Smooth muscle cell (in vitro differentiated cells): ENCODE data around the gene EVI5L. TPM values are rescaled to one million over a fixed set of nuclear protein-coding genes. Genes with fewer than 3 reads are reported as not detected.

Source experiments
- DNase-seq: peaks from one replicate; lab custom pipeline; 2025; ENCODE audit not compliant: unreplicated experiment; lab: John Stamatoyannopoulos, UW
- H2AFZ ChIP-seq: fragments of 200-600 bp; sonication (generic); 2 replicates; pipeline ENCODE4 v1.6.0; 2016; ENCODE audit warnings: antibody characterized with exemption, low read depth, mild to moderate bottlenecking
- H3F3A ChIP-seq: fragments of 200-600 bp; sonication (generic); 2 replicates; pipeline ENCODE4 v1.6.0; 2017; ENCODE audit warnings: antibody characterized with exemption, low read depth
- H3K27ac ChIP-seq: fragments of 200-600 bp; sonication (generic); 2 replicates; pipeline ENCODE4 v1.5.1; 2016; ENCODE audit warnings: low read depth, mild to moderate bottlenecking
- H3K27me3 ChIP-seq: fragments of 200-600 bp; sonication (generic); 2 replicates; pipeline ENCODE4 v1.6.1; 2016; ENCODE audit warnings: low read depth, mild to moderate bottlenecking
- H3K36me3 ChIP-seq: fragments of 200-600 bp; sonication (generic); 2 replicates; pipeline ENCODE4 v1.5.1; 2016; ENCODE audit warnings: low read depth
- H3K4me1 ChIP-seq: fragments of 200-600 bp; sonication (generic); 2 replicates; pipeline ENCODE4 v1.5.1; 2016; ENCODE audit warnings: low read depth
- H3K4me2 ChIP-seq: fragments of 200-600 bp; sonication (generic); 2 replicates; pipeline ENCODE4 v1.6.0; 2016; ENCODE audit warnings: mild to moderate bottlenecking
- H3K4me3 ChIP-seq: fragments of 200-600 bp; sonication (generic); 2 replicates; pipeline ENCODE4 v1.5.1; 2016; ENCODE audit warnings: mild to moderate bottlenecking
- H3K79me2 ChIP-seq: fragments of 200-600 bp; sonication (generic); 2 replicates; pipeline ENCODE4 v1.6.0; 2016; ENCODE audit warnings: low read depth, mild to moderate bottlenecking
- H3K9ac ChIP-seq: fragments of 200-600 bp; sonication (generic); 2 replicates; pipeline ENCODE4 v1.6.0; 2016; ENCODE audit warnings: low read depth
- H3K9me3 ChIP-seq: fragments of 200-600 bp; sonication (generic); replicated peaks from 2 replicates; pipeline ENCODE4 v1.5.1; 2016; ENCODE audit warnings: low read depth
- H4K20me1 ChIP-seq: fragments of 200-600 bp; sonication (generic); 2 replicates; pipeline ENCODE4 v1.6.0; 2016; ENCODE audit warnings: low read depth
- WGBS: methylation state at CpG from one replicate; pipeline ENCODE4 v1.1.7; 2016; ENCODE audit warnings: low lambda C conversion rate; 5-methylcytosine and 5-hydroxymethylcytosine counted together
- polyA plus RNA-seq: library from polyadenylated mRNA; unstranded; fragments of >200 nt; fragmentation: Nextera tagmentation; extraction: Ambion mirVana; gene quantifications from 2 replicates; pipeline ENCODE4 v1.2.1, GENCODE V29; 2016
- total RNA-seq: library from RNA; depleted of rRNA; stranded (reverse); fragments of >200 nt; gene quantifications from 2 replicates; pipeline ENCODE4 v1.2.3, GENCODE V29; 2014
- TF ChIP-seq, protein P1 (sequence below): fragments of 200-600 bp; sonication (generic); IDR thresholded peaks from 2 replicates; pipeline ENCODE4 v1.5.1; 2017; ENCODE audit warnings: borderline replicate concordance, mild to moderate bottlenecking, antibody characterized with exemption; ENCODE audit not compliant: insufficient read depth, poor library complexity, severe bottlenecking

The EVI5L gene
- total and polyA plus RNA-seq, 2 experiments from 2014 or later: 8.8 to 21.2 TPM

DNA sequence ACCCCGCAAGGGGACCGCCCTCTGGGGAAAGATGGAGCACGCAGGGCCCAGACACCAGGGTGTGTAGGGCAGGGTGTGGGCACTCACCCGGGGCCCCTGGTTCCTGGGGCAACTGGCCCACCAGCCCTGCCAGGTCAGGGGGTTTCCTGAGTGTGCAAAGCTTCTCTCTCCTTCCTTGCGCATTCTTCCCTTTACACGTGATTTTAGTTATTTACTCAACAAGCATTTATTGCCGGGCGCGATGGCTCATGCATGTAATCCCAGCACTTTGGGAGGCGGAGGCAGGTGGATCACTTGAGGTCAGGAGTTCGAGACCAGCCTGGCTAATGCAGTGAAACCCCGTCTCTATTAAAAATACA is 23.7 kb downstream of the EVI5L start:
- DNase-seq: no peak
- Histone ChIP-seq H3K27ac (no peak overlapping the region), H3K4me3 (no peak overlapping the region), H4K20me1 (peaks cover 9% of the 10 kb centered on the region), H3K36me3 (no peaks in the 10 kb centered on the region), H3K4me2 (no peak overlapping the region), H3K9me3 (no peaks in the 10 kb centered on the region), H2AFZ (no peak overlapping the region), H3K9ac (no peak overlapping the region), H3K4me1 (peaks cover 10% of the 10 kb centered on the region), H3K27me3 (no peaks in the 10 kb centered on the region), H3K79me2 (no peaks in the 10 kb centered on the region), H3F3A (no peaks in the 10 kb centered on the region)
- WGBS: 68% methylated on average over 12 of the region's 12 CpGs
- TF ChIP-seq, protein P1, sequence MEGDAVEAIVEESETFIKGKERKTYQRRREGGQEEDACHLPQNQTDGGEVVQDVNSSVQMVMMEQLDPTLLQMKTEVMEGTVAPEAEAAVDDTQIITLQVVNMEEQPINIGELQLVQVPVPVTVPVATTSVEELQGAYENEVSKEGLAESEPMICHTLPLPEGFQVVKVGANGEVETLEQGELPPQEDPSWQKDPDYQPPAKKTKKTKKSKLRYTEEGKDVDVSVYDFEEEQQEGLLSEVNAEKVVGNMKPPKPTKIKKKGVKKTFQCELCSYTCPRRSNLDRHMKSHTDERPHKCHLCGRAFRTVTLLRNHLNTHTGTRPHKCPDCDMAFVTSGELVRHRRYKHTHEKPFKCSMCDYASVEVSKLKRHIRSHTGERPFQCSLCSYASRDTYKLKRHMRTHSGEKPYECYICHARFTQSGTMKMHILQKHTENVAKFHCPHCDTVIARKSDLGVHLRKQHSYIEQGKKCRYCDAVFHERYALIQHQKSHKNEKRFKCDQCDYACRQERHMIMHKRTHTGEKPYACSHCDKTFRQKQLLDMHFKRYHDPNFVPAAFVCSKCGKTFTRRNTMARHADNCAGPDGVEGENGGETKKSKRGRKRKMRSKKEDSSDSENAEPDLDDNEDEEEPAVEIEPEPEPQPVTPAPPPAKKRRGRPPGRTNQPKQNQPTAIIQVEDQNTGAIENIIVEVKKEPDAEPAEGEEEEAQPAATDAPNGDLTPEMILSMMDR: no peak

DNA sequence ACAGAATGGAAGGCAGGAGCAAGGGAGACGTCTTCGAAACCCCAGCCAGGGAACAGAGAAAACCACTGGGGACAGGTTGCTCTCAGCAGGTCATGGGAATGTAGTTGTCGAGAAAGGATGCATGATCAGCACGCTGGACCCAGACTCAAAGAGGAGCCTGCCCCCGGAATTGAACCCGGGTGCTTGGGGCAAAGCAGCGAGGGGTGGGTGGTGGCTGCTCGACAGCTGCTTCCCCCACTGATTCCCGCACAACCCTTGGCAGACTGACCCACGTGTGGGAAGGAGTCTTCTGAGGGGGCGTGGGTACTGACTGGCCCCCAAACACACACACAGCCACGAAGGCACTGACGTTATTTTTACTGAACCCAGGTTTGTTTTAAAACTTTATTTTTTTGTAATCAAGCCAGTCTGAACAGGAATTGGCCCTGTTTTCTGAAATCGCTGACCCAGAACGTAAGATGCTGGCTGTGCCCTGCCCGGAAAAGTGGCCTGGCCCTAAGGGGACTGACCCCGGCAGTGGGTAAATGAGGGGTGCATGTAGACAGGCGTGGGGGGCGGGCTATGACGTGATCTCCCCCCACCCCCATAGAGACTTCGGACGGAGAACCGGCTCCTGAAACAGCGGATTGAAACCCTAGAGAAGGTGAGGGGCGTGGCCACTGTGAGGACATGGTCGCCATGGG is 25.5 kb downstream of the EVI5L start:
- peaks cover 3% of the 10 kb centered on the region for H3K27me3 ChIP-seq
- no peak overlapping the region for H3K27ac ChIP-seq
- no peaks in the 10 kb centered on the region for H4K20me1 ChIP-seq
- H3K4me3 ChIP-seq: no peak overlapping the region
- DNase-seq: no peak
- H3K9me3 ChIP-seq: no peaks in the 10 kb centered on the region
- H3K4me1 ChIP-seq: peaks cover 10% of the 10 kb centered on the region
- H3K79me2 ChIP-seq: no peaks in the 10 kb centered on the region
- TF ChIP-seq, protein P1: no peak
- H3K4me2 ChIP-seq: no peak overlapping the region
- no peak overlapping the region for H3K9ac ChIP-seq
- WGBS: 87% methylated on average over 25 of the region's 26 CpGs
- H3K36me3 ChIP-seq: no peaks in the 10 kb centered on the region
- H3F3A ChIP-seq: no peaks in the 10 kb centered on the region
- no peak overlapping the region for H2AFZ ChIP-seq

DNA sequence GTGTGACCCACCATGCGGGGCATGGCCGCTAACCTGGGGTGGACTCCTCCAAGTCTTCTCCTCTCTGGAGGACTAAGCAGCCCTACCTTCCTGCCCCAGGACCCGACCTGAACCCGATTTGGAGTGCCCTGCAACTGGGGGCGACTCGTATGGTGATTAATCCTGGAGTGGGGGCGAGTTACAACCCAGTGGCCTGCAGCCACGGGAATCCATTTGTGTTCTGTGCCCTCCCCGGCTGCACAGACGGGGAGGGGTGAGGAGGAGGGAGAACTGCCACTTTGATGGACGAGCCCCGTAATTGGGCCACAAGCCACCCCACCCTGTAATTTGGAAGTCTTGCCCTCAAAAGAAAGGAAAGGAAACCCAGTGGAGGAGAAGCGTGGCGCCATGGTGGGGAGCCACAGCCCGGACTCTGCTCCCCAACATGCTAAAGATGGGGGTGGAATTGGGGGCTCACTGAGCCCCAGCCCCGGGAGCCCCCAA is 26.1 kb downstream of the EVI5L start:
- H3K9me3 ChIP-seq: no peaks in the 10 kb centered on the region
- no peaks in the 10 kb centered on the region for H3K79me2 ChIP-seq
- TF ChIP-seq, protein P1: no peak

More for the DNA sequence above, 26.1 kb downstream of the EVI5L start:
- Histone ChIP-seq H3K4me3 (no peak overlapping the region), H3K9ac (no peak overlapping the region), H3K36me3 (no peaks in the 10 kb centered on the region), H3K27me3 (peaks cover 7% of the 10 kb centered on the region), H3K4me2 (no peak overlapping the region), H3K27ac (no peak overlapping the region), H2AFZ (no peak overlapping the region), H3F3A (no peaks in the 10 kb centered on the region), H4K20me1 (no peaks in the 10 kb centered on the region), H3K4me1 (peaks cover 10% of the 10 kb centered on the region)
- 92% methylated on average over 16 of the region's 16 CpGs for WGBS
- DNase-seq: no peak
